PC-3 (cell line): ENCODE measurements around the gene HOGA1. TPM values are rescaled to one million over a fixed set of nuclear protein-coding genes. Genes with fewer than 3 reads are reported as not detected.

ENCODE experiments used
- ATAC-seq: fragments of 200-7000 bp; cut with Tn5 transposase; 2 replicates; pipeline ENCODE4 v1.9.1; 2020; ENCODE audit warnings: mild to moderate bottlenecking, moderate library complexity
- BruUV-seq: library from RNA; stranded (reverse); fragments of 400-500 nt; replicated peaks from 2 replicates; lab custom pipeline; 2021; lab: Mats Ljungman, UMichigan
- CTCF ChIA-PET: fragments of 300-600 bp; sonication (Branson Sonifier 250); formaldehyde crosslinking; loops from one replicate; lab custom pipeline; 2022; ENCODE audit warnings: antibody characterized with exemption; lab: Charles Lee
- POLR2A ChIA-PET: fragments of 300-600 bp; sonication (Branson Sonifier 250); formaldehyde crosslinking; loops from one replicate; lab custom pipeline; 2022; ENCODE audit warnings: antibody characterized with exemption; ENCODE audit not compliant: unreplicated experiment; lab: Charles Lee
- DNase-seq: peaks from one replicate; pipeline ENCODE4 v3.0.0-alpha.2; 2015
- H2AFZ ChIP-seq: fragments of 300-600 bp; sonication (generic); 2 replicates; pipeline ENCODE4 v1.6.0; 2016; ENCODE audit warnings: antibody characterized with exemption, low read length
- H3F3A ChIP-seq: fragments of 300-600 bp; sonication (generic); one replicate; pipeline ENCODE4 v1.6.0; 2017; ENCODE audit warnings: antibody characterized with exemption, low read length, control low read depth, mild to moderate bottlenecking; ENCODE audit not compliant: unreplicated experiment
- H3K27ac ChIP-seq: fragments of 300-600 bp; sonication (generic); 2 replicates; pipeline ENCODE4 v1.5.1; 2016; ENCODE audit warnings: mild to moderate bottlenecking, low read length
- H3K27me3 ChIP-seq: fragments of 300-600 bp; sonication (generic); 2 replicates; pipeline ENCODE4 v1.6.1; 2016; ENCODE audit warnings: low read length, mixed read lengths
- H3K36me3 ChIP-seq: fragments of 300-600 bp; sonication (generic); 2 replicates; pipeline ENCODE4 v1.6.1; 2016; ENCODE audit warnings: low read depth, mixed run types, low read length, mixed read lengths
- H3K4me1 ChIP-seq: fragments of 300-600 bp; sonication (generic); 2 replicates; pipeline ENCODE4 v1.5.1; 2016; ENCODE audit warnings: low read length; ENCODE audit not compliant: insufficient read depth
- H3K4me2 ChIP-seq: fragments of 300-600 bp; sonication (generic); 2 replicates; pipeline ENCODE4 v1.6.0; 2016; ENCODE audit warnings: low read length
- H3K4me3 ChIP-seq: fragments of 300-600 bp; sonication (generic); 2 replicates; pipeline ENCODE4 v1.5.1; 2016; ENCODE audit warnings: mild to moderate bottlenecking, low read length, mixed read lengths
- H3K79me2 ChIP-seq: fragments of 300-600 bp; sonication (generic); 2 replicates; pipeline ENCODE4 v1.6.1; 2017; ENCODE audit warnings: low read length, mixed read lengths
- H3K9ac ChIP-seq: fragments of 300-600 bp; sonication (generic); 2 replicates; pipeline ENCODE4 v1.6.0; 2016; ENCODE audit warnings: mild to moderate bottlenecking, low read length
- H3K9me2 ChIP-seq: fragments of 300-600 bp; sonication (generic); replicated peaks from 2 replicates; pipeline ENCODE4 v1.6.1; 2016; ENCODE audit warnings: mixed run types, low read length, mixed read lengths
- H3K9me3 ChIP-seq: fragments of 300-600 bp; sonication (generic); 2 replicates; pipeline ENCODE4 v1.6.1; 2016; ENCODE audit warnings: low read length, mixed read lengths
- H4K20me1 ChIP-seq: fragments of 300-600 bp; sonication (generic); 2 replicates; pipeline ENCODE4 v1.6.1; 2016; ENCODE audit warnings: low read length, mixed read lengths
- CTCF ChIP-seq: fragments of 300-600 bp; sonication (generic); conservative IDR thresholded peaks from 2 replicates; pipeline ENCODE4 v1.5.1; 2017; ENCODE audit warnings: antibody characterized with exemption, low read depth, mild to moderate bottlenecking, low read length
- EZH2 ChIP-seq: fragments of 300-600 bp; sonication (generic); IDR thresholded peaks from one replicate; pipeline ENCODE4 v1.6.1; 2017; ENCODE audit warnings: antibody characterized with exemption, mild to moderate bottlenecking, low read length; ENCODE audit not compliant: unreplicated experiment
- EZH2phosphoT487 ChIP-seq: fragments of 300-600 bp; sonication (generic); IDR thresholded peaks from 2 replicates; pipeline ENCODE4 v1.6.1; 2018; ENCODE audit warnings: mild to moderate bottlenecking, antibody characterized with exemption, low read length, borderline replicate concordance
- intact Hi-C: fragments of 100-400 bp; cut with micrococcal nuclease; formaldehyde crosslinking; loops from 2 replicates; pipeline ENCODE4 v1.9.0; 2023
- total RNA-seq: library from RNA; depleted of rRNA; stranded (reverse); fragments of >200 nt; gene quantifications from 2 replicates; pipeline ENCODE4 v1.2.3, GENCODE V29; 2014

Gene HOGA1
- total RNA-seq, 1 experiment from 2014 or later, result 0.15 TPM

DNA sequence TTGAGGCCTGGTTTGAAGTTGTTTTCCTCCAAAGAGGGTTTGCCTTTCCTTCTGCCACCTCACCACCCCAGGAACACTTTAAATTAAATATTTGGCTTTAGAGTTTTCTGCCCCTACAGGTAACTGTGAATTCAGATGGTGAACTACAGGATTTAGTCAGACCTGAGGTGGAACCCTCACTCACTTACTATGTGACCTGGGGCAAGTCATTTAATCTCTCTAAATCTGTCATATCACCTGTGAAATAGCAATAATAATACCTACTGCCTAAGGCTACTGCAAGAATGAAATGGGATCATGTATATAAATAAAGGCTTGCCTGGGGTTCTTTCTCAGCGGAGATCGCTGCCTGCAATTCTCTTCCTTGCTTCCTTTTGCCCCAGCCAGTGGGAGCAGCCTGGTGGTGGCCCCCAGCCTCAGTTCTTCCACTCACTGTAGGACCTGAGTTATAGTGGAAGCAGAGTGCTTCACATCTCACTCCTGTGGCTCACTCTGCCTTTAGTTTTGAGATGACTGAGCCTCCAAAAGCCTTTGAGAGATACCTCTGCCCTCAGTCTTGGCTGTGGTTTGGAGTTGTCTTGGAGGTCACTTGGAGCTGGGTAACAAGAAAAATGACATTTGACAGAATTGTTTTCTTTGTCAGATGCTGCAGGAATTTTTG, 17.7 kb upstream of the HOGA1 start:
- H3K79me2 ChIP-seq, result no peaks in the 10 kb centered on the region
- no peaks in the 10 kb centered on the region for H3K9me3 ChIP-seq
- ChIA-PET POLR2A (no interaction called here), CTCF (no interaction called here)
- H3K4me3 ChIP-seq, result no peak overlapping the region
- H3K9me2 ChIP-seq, result no peaks in the 10 kb centered on the region
- intact Hi-C loops, result no loop called here
- TF ChIP-seq EZH2, result no peak
- TF ChIP-seq CTCF, result no peak
- no peak for TF ChIP-seq EZH2phosphoT487
- H2AFZ ChIP-seq, result no peak overlapping the region
- peaks cover 23% of the 10 kb centered on the region for H3K4me1 ChIP-seq
- H3K27ac ChIP-seq, result no peak overlapping the region
- ATAC-seq, result no peak
- no peak overlapping the region for H3K9ac ChIP-seq
- H3K4me2 ChIP-seq, result no peak overlapping the region
- H3K27me3 ChIP-seq, result no peaks in the 10 kb centered on the region
- no TSS peak for BruUV-seq
- H3F3A ChIP-seq, result no peaks in the 10 kb centered on the region
- H3K36me3 ChIP-seq, result no peaks in the 10 kb centered on the region
- peak; percentile 32 for DNase-seq
- H4K20me1 ChIP-seq, result no peaks in the 10 kb centered on the region

- no peaks in the 10 kb centered on the region for H3K27me3 ChIP-seq
- DNase-seq (no peak), ATAC-seq (no peak)
- no peaks in the 10 kb centered on the region for H3K36me3 ChIP-seq
- no peaks in the 10 kb centered on the region for H3K9me2 ChIP-seq
- no TSS peak for BruUV-seq
- peaks cover 38% of the 10 kb centered on the region for H3K4me1 ChIP-seq
- ChIA-PET CTCF (no interaction called here), POLR2A (no interaction called here)
- no peak overlapping the region for H3K27ac ChIP-seq
- peaks cover 4% of the 10 kb centered on the region for H3F3A ChIP-seq
- no peak overlapping the region for H3K4me2 ChIP-seq
- no peak overlapping the region for H2AFZ ChIP-seq
- H3K4me3 ChIP-seq, result no peak overlapping the region
- no peaks in the 10 kb centered on the region for H3K79me2 ChIP-seq
- H4K20me1 ChIP-seq, result no peaks in the 10 kb centered on the region
- H3K9me3 ChIP-seq, result no peaks in the 10 kb centered on the region
- no peak overlapping the region for H3K9ac ChIP-seq
- no peak for TF ChIP-seq CTCF
- no peak for TF ChIP-seq EZH2phosphoT487
- no peak for TF ChIP-seq EZH2
- intact Hi-C loops, result no loop called here
Observed at GRCh38 chr10:97567891-97568290, 16.3 kb upstream of the HOGA1 start.

DNA sequence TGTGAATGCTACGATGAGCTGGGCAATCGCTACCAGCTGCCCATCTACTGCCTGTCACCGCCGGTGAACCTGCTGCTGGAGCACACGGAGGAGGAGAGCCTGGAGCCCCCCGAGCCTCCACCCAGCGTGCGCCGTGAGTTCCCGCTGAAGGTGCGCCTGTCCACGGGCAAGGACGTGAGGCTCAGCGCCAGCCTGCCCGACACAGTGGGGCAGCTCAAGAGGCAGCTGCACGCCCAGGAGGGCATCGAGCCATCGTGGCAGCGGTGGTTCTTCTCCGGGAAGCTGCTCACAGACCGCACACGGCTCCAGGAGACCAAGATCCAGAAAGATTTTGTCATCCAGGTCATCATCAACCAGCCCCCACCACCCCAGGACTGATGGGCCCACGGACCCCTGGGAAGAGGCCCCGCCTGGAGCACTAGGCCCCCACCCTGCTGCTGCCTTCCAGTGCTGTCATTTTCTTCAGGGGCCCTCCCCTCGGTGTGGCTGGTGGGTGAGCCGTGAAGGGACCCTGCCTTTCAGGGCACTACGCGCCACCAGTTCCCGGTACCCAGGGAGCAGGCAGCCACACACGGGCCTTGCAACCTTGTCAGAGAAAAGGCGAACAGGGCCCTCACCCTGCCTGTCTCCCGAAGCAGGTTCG, 13.9 kb upstream of the HOGA1 start:
- H3K4me2 ChIP-seq, result no peak overlapping the region
- POLR2A ChIA-PET, result no interaction called here
- intact Hi-C loops, result no loop called here

More for the DNA sequence above, 13.9 kb upstream of the HOGA1 start:
- no peaks in the 10 kb centered on the region for H3K9me2 ChIP-seq
- peaks cover 50% of the 10 kb centered on the region for H3K4me1 ChIP-seq
- no peaks in the 10 kb centered on the region for H3K27me3 ChIP-seq
- H4K20me1 ChIP-seq, result no peaks in the 10 kb centered on the region
- H2AFZ ChIP-seq, result no peak overlapping the region
- no peak overlapping the region for H3K4me3 ChIP-seq
- CTCF ChIA-PET, result no interaction called here
- H3K9me3 ChIP-seq, result no peaks in the 10 kb centered on the region
- no peak for TF ChIP-seq EZH2phosphoT487
- TF ChIP-seq CTCF, result no peak
- TF ChIP-seq EZH2, result no peak
- H3K36me3 ChIP-seq, result no peaks in the 10 kb centered on the region
- DNase-seq (no peak), ATAC-seq (no peak)
- no TSS peak for BruUV-seq
- 0 out of 2 replicates have a peak overlapping the region, but pooled peaks have one; percentile 49 for H3K27ac ChIP-seq
- H3K9ac ChIP-seq, result no peak overlapping the region
- peaks cover 4% of the 10 kb centered on the region for H3F3A ChIP-seq
- no peaks in the 10 kb centered on the region for H3K79me2 ChIP-seq
